C4-2B (cell line): ENCODE measurements around the gene NME9.

Experiments
- H3K27ac ChIP-seq: fragments of 450-650 bp; 2 replicates; pipeline ENCODE4 v1.5.1; 2017
- CTCF ChIP-seq: fragments of 450-650 bp; conservative IDR thresholded peaks from 2 replicates; pipeline ENCODE4 v1.5.1; 2017; ENCODE audit warnings: mild to moderate bottlenecking
- ZFX ChIP-seq: fragments of 450-650 bp; IDR thresholded peaks from 2 replicates; pipeline ENCODE4 v1.6.1; 2017

NME9 gene

GRCh38 chr3:138297059-138297607 lies 32.5 kb downstream of the NME9 start:
- TF ChIP-seq ZFX (no peak), CTCF (no peak)
- no peak overlapping the region for H3K27ac ChIP-seq

GRCh38 chr3:138296639-138297038 lies 33.0 kb downstream of the NME9 start:
- TF ChIP-seq CTCF (no peak), ZFX (no peak)
- no peak overlapping the region for H3K27ac ChIP-seq

DNA sequence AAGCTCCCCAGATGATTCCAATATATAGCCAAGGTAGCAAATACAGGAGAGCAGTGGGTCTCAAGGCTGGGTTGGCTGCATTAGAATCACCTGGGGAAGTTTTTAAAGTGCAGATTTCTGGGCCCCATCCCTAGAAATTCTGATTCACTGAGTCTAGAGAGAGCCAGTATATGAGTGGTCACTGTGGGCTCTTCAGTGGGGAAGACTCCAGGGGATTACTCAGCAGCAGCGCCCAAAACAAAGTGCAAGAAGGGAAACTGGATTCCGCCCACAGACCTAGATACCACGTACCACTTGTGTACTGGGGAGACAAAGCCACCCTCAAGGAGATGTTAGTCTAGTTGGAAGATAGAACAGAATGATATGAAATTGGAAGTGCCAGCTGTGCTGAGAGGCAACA lies 40.0 kb downstream of the NME9 start:
- H3K27ac ChIP-seq: no peak overlapping the region
- no peak for TF ChIP-seq CTCF
- TF ChIP-seq ZFX: no peak

DNA sequence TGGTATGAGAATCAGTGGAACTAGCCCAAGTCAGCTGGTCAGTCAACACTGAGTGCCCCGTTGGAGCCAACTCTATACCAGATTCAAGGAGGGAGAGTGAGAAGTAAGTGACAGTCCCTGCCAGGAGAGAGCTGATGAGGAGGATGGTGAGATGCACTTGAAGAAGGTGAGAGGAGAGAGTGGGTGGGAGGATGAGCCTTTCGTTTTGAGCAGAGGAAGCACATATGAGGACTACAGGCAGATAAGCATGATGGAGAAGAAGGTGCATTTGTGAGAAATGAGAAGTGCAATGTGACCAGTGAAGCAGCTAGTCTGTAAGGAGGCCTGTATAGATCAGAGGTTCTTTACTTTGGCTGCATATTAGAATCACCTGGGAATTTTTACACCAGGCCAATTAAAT lies 40.4 kb downstream of the NME9 start:
- no peak overlapping the region for H3K27ac ChIP-seq
- no peak for TF ChIP-seq CTCF
- TF ChIP-seq ZFX: no peak

- TF ChIP-seq CTCF (no peak), ZFX (no peak)
- H3K27ac ChIP-seq: no peak overlapping the region
Measured at GRCh38 chr3:138284957-138285477, 44.6 kb downstream of the NME9 start.

DNA sequence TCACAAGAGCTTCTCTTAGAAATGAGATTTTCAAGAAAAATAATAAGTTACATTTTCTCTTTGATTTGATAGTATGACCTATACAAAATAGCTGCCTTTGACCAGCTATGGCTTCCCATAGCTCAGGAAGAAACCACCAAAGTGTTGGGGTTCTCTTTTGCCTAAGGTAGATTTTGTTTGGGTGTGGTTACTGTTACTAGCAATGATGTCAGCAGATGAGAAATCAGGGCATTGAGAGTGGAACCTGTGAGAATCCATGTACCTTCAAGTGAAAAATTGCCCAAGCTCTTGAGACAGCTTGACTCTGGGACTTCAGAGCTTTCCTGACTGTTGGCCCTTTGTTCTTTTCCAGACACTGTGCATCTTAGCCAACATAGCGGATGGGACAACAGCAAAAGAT lies 45.6 kb downstream of the NME9 start:
- TF ChIP-seq ZFX: no peak
- TF ChIP-seq CTCF: no peak
- H3K27ac ChIP-seq: peak overlapping the region; percentile 74

- TF ChIP-seq ZFX: no peak
- no peak for TF ChIP-seq CTCF
- peak overlapping the region; percentile 74; the same call in 1 of the 2 replicates for H3K27ac ChIP-seq
Measured at GRCh38 chr3:138282836-138283235, 46.8 kb downstream of the NME9 start.
